Measurements from ENCODE around the gene SLC1A4.

DNA sequence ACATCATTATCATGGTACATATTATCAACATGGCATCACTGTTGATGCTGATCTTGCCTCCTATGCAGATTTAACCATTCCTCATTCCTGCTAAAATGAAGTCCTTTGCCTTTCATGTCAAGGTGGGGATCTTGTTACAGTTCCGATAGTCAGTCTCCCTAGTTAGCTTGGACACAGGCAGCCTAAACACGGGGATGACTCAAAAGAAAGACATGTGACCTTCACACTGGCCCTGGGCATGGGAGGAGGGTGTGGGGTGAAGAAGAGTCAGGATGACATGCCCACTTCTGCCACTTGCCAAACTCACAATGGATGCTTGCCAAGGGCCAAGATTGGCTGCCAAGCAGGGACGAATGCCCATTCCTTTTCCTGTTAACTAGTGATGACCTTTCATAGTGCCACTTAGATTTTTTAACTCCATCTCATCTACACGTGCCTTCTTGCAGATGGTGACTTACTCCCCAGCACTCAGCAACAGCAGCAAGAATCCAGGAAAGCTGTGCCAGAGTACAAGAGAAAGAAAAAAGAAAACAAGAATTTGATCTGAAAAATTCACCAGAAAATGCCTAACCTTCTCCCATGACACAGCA lies 13.9 kb upstream of the SLC1A4 start:
- TF ChIP-seq, protein P1, sequence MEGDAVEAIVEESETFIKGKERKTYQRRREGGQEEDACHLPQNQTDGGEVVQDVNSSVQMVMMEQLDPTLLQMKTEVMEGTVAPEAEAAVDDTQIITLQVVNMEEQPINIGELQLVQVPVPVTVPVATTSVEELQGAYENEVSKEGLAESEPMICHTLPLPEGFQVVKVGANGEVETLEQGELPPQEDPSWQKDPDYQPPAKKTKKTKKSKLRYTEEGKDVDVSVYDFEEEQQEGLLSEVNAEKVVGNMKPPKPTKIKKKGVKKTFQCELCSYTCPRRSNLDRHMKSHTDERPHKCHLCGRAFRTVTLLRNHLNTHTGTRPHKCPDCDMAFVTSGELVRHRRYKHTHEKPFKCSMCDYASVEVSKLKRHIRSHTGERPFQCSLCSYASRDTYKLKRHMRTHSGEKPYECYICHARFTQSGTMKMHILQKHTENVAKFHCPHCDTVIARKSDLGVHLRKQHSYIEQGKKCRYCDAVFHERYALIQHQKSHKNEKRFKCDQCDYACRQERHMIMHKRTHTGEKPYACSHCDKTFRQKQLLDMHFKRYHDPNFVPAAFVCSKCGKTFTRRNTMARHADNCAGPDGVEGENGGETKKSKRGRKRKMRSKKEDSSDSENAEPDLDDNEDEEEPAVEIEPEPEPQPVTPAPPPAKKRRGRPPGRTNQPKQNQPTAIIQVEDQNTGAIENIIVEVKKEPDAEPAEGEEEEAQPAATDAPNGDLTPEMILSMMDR (conservative IDR thresholded peaks at IDR 0.05; ENCODE audit: low read depth, low read length) = no peak
- TF ChIP-seq EZH2 (IDR thresholded peaks at IDR 0.05; ENCODE audit: low read length, unreplicated experiment) (no peak), EZH2phosphoT487 (IDR thresholded peaks at IDR 0.05; ENCODE audit: borderline replicate concordance, low read length) (no peak)
